NB4 (cell line): Measurements from ENCODE around the gene EGLN3.
"Not testable (repeated sequence)": the region's sequence is repeated elsewhere in the genome, so short reads cannot be mapped to it uniquely, and the experiment has no call there.

Experiments
- DNase-seq: peaks from one replicate; pipeline ENCODE4 v3.0.0; 2010; ENCODE audit warnings: low read depth
- H3K4me3 ChIP-seq: one replicate; pipeline ENCODE4 v1.5.1; 2011; ENCODE audit warnings: mild to moderate bottlenecking, low read depth, low read length, moderate library complexity
- CTCF ChIP-seq: IDR thresholded peaks from one replicate; pipeline ENCODE4 v1.5.1; 2012; ENCODE audit warnings: low read depth, low read length
- MAX ChIP-seq: IDR thresholded peaks from 2 replicates; pipeline ENCODE4 v1.6.1; 2011; ENCODE audit warnings: low read depth, low read length
- MYC ChIP-seq: IDR thresholded peaks from 2 replicates; pipeline ENCODE4 v1.6.1; 2011; ENCODE audit warnings: low read depth, low read length
- POLR2A ChIP-seq: IDR thresholded peaks from 2 replicates; pipeline ENCODE4 v1.6.1; 2011; ENCODE audit warnings: mild to moderate bottlenecking; ENCODE audit not compliant: insufficient read length; ENCODE audit errors: extremely low read depth

EGLN3 gene

GRCh38 chr14:33985242-33985641 lies 34.4 kb upstream of the EGLN3 start:
- H3K4me3 ChIP-seq, result no peak overlapping the region
- TF ChIP-seq POLR2A, result no peak
- no peak for TF ChIP-seq MAX
- no peak for TF ChIP-seq CTCF
- no peak for TF ChIP-seq MYC
- DNase-seq, result peak; percentile 5

DNA sequence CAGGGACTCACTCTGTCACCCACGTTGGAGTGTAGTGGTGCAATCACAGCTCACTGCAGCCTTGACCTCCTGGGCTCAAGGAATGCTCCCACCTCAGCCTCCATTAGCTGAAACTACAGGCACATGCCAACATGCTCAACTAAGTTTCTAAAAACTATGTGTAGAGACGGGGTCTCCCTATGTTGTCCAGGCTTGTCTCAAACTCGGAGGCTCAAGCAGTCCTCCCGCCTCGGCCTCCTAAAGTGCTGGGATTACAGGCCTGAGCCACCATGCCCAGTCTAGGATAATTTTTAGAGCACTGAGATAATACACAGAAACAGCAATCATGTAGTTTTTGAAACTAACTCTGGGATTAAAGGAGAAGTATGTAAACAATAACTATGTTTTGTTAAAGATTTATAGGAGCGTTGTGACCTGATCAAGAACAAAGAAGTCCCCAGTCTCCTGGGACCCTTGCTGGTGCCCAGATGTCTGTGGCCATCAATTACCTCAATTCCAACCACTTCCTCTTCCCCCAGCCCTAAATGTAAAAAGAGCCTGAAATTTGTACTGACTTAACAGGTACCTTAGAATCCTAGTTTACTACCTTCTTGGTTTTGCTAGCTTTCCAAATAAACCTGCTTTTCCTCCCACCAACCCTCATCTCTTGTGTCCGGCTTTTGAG lies 28.9 kb upstream of the EGLN3 start:
- H3K4me3 ChIP-seq, result no peak overlapping the region
- TF ChIP-seq POLR2A (no peak), CTCF (no peak), MYC (no peak), MAX (no peak)
- DNase-seq, result peak; percentile 65

- TF ChIP-seq POLR2A, result no peak
- no peak for TF ChIP-seq MAX
- no peak for TF ChIP-seq CTCF
- TF ChIP-seq MYC, result no peak
- DNase-seq, result no peak
- H3K4me3 ChIP-seq, result no peak overlapping the region
Measured at GRCh38 chr14:33978892-33979612, 28.2 kb upstream of the EGLN3 start.

DNA sequence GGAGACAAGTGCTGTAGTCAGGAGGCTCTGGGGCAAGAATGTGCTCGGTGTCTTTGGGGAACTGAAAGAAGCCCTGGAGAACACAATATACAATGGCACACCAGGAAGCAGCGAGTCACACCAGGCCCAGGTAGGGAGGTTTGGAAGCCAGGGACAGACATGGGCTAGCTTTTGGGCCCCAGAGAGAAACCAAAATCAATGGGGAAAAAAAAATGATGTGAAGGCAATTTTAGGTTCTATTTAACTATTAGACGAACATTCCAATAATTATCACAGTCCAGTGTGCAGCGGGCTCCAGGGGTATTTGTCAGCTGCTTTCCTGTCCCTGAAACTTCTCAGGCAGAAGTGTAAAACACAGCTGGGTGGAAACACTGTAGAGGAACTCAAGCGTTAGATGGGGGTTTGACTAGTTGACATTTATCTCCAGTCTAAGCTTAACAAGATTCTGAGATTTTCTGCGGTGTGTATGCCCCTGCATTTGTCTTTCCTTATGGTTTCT lies 21.8 kb upstream of the EGLN3 start:
- DNase-seq, result no peak
- no peak overlapping the region for H3K4me3 ChIP-seq
- TF ChIP-seq POLR2A, result no peak
- TF ChIP-seq CTCF, result no peak
- TF ChIP-seq MAX, result no peak
- TF ChIP-seq MYC, result no peak

GRCh38 chr14:33969846-33970245 lies 19.0 kb upstream of the EGLN3 start:
- not testable (repeated sequence) for H3K4me3 ChIP-seq, DNase-seq

- no peak overlapping the region for H3K4me3 ChIP-seq
- TF ChIP-seq CTCF (no peak), MAX (no peak), POLR2A (no peak), MYC (no peak)
- DNase-seq, result no peak
Measured at GRCh38 chr14:33968722-33969121, 17.8 kb upstream of the EGLN3 start.
